Activated gamma-delta T cell (primary cell): ENCODE data around the gene MYO1G.
"Not testable (repeated sequence)": the region's sequence is repeated elsewhere in the genome, so short reads cannot be mapped to it uniquely, and the experiment has no call there.

Experiments used
- DNase-seq: peaks from one replicate; lab custom pipeline; 2025; lab: John Stamatoyannopoulos, UW

Gene MYO1G

DNA sequence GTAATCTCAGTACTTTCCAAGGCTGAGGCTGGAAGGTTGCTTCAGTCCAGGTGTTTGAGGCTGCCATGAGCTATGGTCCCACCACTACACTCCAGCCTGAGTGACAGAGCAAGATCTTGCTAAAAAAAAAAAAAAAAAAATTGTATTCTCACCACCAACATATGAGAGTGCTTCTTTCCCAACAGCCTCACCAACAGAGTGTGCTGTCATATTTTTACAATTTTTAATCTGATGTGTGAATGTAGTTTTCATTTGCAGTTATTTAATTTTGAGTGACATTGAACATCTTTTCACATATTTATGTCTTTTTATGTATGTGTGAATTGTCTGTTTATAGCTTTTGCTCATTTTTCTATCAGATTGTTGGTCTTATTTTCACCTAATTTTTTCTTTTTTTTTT lies 35.2 kb downstream of the MYO1G start:
- DNase-seq, result no peak

- no peak for DNase-seq
Measured at GRCh38 chr7:44937426-44937825, 41.4 kb downstream of the MYO1G start.

GRCh38 chr7:44936322-44936721 lies 42.5 kb downstream of the MYO1G start:
- no peak for DNase-seq

GRCh38 chr7:44935583-44935982 lies 43.2 kb downstream of the MYO1G start:
- DNase-seq, result no peak

DNA sequence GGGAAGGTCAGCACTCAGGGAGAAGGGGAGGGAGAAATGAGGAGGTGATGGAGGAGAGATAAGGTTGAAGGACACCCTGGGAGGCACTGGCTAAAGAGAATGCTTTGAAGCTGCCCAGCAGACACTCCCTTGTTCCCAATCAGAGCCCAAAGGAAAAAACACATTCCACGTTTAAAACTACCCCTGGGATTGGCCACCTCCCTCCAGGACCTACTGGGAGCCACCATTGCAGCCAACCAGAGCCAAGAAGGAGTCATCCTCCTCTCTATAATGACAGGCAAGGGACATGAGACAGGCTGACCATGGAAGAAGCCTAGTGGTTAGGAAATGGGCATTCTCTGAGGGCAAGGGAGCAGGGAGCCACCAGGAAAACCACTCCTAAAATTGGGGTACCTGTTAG lies 43.8 kb downstream of the MYO1G start:
- DNase-seq, result no peak

DNA sequence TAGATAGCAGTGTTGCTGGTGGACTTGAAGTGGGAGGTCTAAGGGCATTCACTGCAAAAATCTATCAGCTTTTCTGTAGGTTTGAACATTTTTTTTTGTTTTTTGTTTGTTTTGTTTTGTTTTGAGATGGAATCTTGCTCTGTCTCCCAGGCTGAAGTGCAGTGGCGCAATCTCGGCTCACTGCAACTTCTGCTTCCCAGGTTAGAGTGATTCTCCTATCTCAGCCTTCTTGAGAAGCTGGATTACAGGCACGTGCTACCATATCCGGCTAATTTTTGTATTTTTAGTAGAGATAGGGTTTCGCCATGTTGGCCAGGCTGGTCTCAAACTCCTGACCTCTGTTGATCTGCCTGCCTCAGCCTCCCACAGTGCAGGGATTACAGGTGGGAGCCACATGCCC lies 44.3 kb downstream of the MYO1G start:
- DNase-seq, result not testable (repeated sequence)

DNA sequence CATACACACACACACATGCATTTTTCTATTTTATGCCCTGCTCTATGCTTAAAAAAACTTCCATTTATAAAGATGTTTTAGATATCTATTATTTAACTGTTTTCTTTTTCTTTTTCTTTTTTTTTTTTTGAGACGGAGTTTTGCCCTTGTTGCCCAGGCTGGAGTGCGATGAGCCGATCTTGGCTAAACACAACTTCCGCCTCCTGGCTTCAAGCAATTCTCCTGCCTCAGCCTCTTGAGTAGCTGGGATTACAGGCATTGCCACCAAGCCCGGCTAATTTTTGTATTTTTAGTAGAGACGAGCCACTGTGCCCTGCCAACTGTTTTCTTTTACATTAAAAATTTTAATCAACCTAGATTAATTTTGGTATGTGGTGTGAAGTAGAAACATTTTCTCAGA lies 47.9 kb downstream of the MYO1G start:
- no peak for DNase-seq

- DNase-seq, result no peak
Measured at GRCh38 chr7:44922351-44922694, 56.5 kb downstream of the MYO1G start.

DNA sequence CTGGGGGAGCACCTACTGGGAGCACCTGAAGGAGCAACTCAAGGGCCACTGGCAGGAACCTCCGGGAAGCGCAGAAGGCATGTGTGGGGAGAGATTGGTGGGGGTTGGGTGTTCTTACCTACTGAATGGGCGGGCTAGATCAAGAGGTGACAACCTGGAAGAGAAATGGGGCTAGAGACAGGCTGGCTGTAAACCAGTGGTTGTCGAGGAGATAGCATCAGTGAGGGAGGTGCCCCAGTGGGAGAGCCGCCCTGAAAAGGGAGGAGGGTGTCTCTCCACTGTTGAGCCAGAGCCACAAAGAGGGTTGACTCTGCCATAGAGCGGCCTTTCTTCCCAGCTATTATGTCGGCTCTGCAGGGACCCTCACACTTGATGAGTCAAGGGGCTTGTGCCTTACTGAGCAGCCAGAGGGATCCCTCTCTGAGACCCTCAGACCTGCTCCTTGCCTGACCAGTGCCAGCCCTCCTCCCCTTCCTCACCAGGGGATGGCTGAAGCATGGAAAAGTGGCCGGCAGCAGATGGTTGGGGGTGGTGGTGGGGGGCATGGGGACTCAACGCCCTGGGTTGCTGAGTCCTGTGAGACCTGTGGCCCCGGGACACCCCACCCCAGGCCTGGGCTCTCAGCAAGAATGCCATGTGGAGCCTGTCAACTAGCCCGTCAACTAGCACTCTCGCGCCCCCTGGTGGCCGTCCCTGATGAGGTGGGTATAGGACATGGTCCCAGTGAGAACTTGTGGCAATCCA lies 57.0 kb downstream of the MYO1G start:
- DNase-seq, result peak; percentile 82

- DNase-seq, result no peak
Measured at GRCh38 chr7:44920119-44920518, 58.7 kb downstream of the MYO1G start.

- no peak for DNase-seq
Measured at GRCh38 chr7:44918029-44918428, 60.8 kb downstream of the MYO1G start.

DNA sequence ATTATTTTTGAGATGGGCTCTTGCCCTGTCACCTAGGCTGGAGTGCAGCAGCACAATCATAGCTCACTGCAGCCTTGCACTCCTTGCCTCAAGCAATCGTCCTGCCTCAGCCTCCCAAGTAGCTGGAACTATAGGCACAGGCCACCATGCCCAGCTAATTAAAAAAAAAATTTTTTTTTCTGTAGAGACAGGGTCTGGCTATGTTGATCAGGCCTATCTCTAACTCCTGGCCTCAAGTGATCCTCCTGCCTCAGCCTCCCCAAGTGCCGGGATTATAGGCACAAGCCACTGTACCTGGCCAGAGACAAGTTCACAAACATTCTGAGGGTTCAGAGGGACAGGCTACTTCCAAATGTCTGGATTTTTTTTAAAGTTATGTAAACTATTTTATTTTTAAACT lies 61.4 kb downstream of the MYO1G start:
- no peak for DNase-seq

DNA sequence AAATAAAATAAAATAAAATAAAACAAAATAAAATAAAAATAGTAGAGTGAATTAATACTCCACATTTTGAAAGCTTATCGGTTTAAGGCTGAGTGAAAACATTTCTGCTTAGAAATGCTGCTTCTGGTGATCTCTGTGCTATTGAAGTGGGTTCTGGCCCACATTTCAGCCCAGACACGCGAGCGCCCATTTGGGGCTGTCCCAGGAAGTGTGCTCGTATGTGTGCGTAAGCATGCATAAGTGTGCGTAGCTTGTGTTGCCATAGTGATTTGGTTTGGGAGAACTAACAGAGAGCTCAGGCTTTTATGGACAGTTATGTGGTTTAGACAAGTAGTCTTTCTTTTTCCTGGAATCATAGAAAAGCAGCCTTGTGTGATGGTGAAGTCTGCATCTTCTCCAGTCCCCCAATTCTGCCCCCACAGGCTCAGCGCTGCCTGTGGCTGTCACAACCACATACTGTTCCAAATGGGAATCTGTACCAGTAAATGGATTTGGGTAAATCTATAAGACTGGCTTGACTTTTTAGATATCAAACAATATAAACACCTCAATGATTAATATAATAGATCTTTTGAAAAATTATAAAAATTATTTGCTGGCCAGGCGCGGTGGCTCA lies 63.7 kb downstream of the MYO1G start:
- peak; percentile 12 for DNase-seq

DNA sequence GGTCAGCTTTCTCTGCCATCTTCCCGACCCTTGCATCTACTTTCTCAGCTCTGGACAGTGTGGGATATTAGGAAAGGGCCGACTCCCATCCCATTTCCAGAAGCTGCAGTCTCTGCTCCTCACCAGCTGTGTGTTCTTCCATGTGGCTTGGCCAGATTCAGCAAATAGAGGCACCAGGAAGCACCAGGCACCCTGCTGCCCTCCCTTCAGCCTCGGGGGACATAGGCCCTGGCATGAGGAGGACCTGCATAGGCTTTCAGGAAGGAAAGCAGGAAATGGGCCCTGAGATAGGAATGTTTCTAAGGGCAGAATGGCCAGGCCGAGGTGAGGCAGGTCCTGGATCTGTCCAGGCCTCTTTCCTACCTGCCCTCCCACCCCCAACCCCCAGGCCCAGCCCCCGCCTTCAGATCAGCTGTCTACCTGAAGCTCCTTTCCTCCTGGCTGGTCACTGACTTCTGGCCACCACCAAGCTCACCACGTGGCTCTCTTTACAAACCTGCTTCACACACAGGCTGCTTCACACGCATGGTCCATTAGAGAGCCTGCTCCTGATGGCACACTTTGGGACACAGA lies 66.0 kb downstream of the MYO1G start:
- DNase-seq, result no peak
